GM19193 (cell line): ENCODE results near the gene NCOA1.

ENCODE experiments used
- POLR2A ChIP-seq: IDR thresholded peaks from 4 replicates; pipeline ENCODE4 v1.6.1; 2011; ENCODE audit not compliant: insufficient read depth, insufficient read length; ENCODE audit errors: extremely low read depth

NCOA1 gene

DNA sequence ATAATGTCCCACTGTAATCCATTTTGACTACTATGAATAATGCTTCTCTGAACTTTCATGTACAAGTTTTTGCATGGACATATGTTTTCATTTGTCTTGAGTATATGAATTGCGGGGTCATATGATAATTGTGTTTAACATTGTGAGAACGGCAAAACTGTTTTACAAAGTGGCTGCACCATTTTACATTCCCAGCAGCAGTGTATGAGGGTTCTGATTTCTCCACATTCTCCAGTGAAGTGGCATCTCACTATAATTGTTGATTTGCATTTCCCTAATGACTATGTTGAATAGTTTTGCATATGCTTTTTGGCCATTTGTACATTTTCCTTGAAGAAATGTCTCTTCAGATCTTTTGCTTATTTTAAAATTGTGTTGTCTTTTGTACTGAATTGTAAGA lies 20.1 kb downstream of the NCOA1 start:
- no peak for TF ChIP-seq POLR2A

- TF ChIP-seq POLR2A = no peak
Measured at GRCh38 chr2:24511894-24512293, 20.8 kb downstream of the NCOA1 start.

DNA sequence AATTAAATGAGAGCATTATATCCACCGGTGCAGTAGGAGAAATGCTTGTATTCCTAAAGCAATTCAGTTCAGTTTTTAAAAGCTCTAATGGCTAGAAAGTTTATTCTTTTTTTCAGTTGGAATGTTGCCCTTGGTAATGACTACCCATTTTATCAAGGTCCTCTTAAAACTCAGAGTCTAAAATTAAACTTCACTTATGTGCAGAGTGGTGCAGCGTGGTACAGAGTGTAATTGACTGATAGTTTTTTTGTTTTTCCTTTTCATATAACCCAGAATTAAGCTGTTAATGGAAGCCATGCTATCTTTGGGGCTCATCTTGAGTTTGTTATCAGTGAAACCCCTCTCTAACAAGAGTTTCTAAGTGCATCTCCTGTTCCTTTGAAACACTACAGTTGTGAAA lies 21.4 kb downstream of the NCOA1 start:
- no peak for TF ChIP-seq POLR2A

- TF ChIP-seq POLR2A = no peak
Measured at GRCh38 chr2:24512831-24513230, 21.8 kb downstream of the NCOA1 start.

- no peak for TF ChIP-seq POLR2A
Measured at GRCh38 chr2:24513281-24514071, 22.4 kb downstream of the NCOA1 start.

- no peak for TF ChIP-seq POLR2A
Measured at GRCh38 chr2:24514820-24515219, 23.8 kb downstream of the NCOA1 start.

DNA sequence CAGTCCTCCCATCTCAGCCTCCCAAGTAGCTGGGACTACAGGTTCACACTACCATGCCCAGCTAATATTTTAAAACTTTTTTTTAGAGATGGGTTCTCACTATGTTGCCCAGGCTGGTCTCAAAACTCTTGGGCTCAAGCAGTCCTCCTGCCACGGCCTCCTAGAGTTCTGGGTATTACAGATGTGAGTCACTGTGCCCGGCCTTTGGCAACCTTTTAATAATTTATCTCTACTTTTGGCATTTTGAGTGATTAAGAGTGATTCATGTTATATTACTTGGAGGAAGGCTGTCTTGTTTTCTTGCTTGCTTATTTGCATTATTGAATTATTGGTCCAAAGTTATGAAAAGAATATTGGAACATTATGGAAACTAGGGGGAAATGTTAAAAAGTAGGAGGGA lies 24.3 kb downstream of the NCOA1 start:
- no peak for TF ChIP-seq POLR2A

DNA sequence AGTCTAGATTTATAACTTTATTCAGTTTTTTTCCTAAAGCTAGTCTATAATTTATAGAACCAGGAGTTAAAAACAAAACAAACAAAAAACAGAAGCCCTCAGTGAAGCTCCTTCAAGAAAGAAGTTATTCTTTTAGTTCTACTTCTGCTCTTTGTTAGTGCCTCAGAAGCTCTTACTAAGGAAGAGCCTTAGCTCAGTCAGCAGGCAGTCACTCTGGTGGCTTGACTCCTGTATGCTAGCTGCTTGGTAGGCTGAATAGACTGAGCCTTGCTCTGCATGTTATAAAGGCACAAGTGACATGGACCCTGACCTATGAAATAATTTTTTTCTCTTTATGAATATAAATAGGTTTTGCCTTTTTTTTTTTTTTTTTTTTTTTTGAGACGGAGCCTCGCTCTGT lies 24.8 kb downstream of the NCOA1 start:
- TF ChIP-seq POLR2A = no peak

DNA sequence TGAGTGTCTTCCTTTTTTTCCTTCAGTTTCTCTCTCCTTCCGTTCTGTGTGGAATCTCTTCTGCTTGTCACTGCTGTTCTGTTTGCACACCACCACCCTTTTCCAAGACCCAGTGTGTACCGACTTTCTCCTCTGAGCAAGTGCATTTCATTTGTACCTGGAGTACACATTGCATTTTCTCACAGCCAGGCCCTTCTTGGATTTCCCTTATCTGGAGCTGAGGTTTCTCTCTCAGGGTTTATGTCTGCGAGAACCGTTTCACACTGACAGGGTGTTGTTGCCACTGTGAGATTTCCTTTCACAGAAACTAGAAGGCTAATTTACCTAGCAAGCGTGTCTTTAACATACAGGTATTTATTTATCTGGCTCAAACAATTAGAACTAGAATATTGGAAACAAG lies 26.2 kb downstream of the NCOA1 start:
- TF ChIP-seq POLR2A = no peak

DNA sequence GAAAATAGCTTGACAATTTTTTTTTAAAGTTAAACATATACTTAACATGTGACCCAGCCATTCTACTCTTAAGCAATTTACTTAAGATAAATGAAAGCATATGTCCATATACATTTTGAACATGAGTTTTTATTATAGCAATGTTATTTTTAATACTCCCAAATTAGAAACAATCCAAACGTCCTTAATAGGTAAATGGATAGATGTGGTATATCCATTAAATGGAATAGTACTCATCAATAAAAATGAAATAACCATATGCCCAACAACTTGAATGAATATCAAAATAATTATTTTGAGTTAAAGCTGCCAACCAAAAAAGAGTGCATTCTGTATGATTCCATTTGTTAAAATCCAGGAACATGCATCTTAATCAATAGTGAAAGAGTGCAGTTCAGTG lies 29.1 kb downstream of the NCOA1 start:
- no peak for TF ChIP-seq POLR2A

- TF ChIP-seq POLR2A = no peak
Measured at GRCh38 chr2:24521162-24521857, 30.3 kb downstream of the NCOA1 start.

GRCh38 chr2:24521975-24522639 lies 31.1 kb downstream of the NCOA1 start:
- no peak for TF ChIP-seq POLR2A

DNA sequence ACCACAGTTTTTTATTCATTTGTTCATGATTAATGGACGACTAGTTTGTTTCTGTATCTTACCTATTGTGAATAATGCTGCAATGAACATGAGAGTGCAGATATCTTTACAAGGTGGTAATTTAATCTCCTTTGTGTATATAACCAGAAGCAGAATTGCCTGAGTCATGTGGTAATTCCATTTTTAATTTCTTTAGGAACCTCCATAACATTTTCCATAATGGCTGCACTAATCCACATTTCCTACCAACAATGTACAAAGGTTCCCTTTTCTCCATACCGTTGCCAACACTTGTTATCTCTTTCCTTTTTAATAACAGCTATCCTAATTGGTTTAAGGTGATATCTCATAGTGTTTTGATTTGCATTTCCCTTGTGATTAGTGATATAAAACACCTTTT lies 36.5 kb downstream of the NCOA1 start:
- TF ChIP-seq POLR2A = no peak

- no peak for TF ChIP-seq POLR2A
Measured at GRCh38 chr2:24530796-24531195, 39.7 kb downstream of the NCOA1 start.

- no peak for TF ChIP-seq POLR2A
Measured at GRCh38 chr2:24538720-24539119, 47.7 kb downstream of the NCOA1 start.

DNA sequence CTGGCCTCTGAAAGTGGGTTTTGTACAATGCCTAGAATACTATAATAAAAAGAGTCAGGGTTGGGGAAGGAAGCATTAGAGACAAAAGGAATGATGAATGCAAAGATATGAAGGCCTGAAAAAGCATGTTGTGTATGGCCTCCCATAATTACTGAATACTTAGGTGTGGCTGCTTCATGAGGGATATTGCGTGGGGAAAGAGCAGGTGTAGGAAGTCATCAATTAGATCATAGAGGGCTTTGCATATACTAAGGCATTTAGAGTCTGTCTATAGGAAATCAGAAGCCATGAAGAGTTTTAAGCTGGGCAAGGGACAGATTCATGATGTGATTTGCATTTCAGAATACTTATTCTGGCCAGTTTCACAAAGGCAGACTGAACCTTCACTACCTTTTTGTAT lies 48.2 kb downstream of the NCOA1 start:
- no peak for TF ChIP-seq POLR2A

DNA sequence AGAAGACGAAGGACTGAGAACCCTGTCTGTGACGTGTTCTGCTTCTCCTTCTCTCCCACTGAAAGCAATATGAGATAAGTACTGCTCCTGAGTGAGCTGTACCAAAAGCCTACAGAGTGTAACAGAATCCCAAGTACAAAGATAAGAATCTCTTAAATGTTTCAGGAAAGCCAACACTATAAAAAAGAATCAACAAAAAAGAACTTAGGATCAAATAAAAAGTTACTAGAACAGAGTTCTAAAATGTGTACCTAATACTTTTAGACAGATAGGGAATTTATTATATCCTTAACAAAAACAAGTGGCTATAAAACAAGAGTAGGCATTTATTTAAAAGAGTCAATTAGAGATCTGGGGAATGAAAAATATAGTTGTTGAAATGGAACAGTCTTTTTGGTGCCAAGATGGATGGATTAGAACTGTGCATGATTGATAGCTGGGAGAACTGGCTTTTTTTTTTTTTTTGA lies 49.0 kb downstream of the NCOA1 start:
- TF ChIP-seq POLR2A = no peak

DNA sequence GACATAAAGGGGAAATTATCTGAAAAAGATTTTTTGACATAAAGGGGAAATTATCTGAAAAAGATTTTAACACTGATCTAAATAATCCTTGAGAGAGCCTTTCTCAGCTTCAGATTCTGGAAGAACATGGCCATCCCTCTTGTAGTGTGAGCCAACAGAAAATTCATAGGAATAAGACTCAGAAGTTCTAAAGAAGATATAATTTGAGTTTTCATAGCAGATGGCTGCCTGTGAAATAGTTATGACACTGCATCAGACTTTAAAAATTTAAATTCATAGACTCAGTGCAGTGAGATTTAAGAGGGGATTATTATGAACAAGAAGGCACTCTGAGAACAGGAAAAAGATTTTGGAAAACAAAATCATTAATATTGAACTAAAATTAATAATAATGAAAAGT lies 50.6 kb downstream of the NCOA1 start:
- TF ChIP-seq POLR2A = no peak
